Ramos (cell line): Measurements from ENCODE around the gene NCKAP5L.

Experiments
- in situ Hi-C: fragments of 300-500 bp; cut with MboI; formaldehyde crosslinking; loops from one replicate; pipeline ENCODE4 v1.14.3; 2022; ENCODE audit warnings: low sequenced_read_pairs; ENCODE audit not compliant: unreplicated experiment

Gene NCKAP5L

DNA sequence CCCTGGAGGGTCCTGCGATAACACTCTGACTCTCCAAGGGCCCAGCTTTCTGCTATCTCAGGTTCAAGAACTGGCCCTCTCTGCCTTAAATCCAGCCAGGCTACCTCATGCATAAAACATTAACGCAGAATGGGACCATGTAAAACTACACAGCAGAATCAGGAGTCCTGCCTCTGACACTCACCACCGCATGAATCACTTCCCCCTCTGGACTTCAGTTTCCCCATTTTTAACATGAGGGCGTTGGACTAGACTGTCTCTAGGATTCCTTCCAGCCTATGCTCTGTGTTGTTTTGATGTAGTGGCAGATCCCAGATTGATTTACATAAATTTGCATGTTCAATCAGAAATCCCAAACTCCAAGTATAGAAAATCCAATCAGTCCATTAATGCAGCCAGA lies 3.3 kb downstream of the NCKAP5L start:
- in situ Hi-C loops: no loop called here

DNA sequence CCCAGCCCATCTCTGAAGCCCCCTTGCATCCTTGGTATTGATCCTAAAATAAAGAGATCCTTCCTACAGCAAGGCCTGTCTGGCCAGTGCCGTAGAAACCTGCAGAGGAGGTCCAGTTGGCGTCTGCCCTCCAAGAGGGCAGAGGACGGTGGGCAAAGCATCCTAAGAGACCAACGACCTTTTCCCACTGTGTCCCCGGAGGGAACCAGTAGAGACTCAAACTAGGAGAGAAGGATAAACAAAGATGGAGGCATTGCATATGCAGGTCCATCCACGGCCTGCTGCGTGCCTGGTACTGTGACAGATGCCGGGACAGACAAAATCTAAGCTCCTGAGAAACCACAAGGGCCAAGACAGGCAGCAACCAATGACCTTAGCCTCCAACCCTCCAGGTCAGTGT lies 3.8 kb downstream of the NCKAP5L start:
- in situ Hi-C loops: no loop called here

DNA sequence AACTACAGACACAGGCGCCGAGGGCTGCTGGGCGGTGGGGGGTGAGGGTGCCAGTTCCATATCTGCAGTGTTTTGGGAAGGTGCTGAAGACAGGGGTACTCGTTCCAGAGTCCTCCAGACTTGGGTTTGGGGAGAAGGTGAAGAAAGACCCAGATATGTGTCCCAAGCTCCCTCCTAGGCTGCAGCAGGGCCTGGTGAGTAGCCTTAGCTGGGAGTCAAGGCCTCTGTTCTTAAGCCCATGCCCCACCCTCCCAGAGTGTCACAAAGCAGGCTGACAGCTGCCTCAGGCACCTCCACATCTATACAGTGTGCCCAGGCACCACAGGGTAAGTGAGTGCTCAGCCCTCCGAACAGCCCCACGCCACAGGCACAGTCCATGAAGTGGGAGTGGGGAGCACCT lies 4.3 kb downstream of the NCKAP5L start:
- in situ Hi-C loops: no loop called here

DNA sequence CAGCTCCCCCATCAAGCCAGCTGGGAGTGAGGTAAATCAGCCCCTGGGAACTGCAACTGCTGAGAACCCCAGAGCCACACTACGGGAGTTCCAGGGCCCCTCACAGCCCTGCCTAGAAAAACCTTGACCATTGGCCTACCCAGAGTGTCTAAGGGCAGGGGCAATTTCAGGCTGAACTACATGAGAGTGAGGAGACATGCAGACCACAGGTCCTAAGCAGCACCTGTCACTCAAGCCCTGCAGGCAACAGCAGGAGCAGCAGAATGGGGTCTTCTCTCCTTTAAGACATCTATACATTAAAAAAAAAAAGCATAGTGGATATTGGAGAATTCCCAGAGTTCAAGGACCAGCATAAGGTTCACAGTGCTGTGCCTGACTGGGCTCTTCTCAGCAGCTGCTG lies 4.9 kb downstream of the NCKAP5L start:
- in situ Hi-C loops: no loop called here

DNA sequence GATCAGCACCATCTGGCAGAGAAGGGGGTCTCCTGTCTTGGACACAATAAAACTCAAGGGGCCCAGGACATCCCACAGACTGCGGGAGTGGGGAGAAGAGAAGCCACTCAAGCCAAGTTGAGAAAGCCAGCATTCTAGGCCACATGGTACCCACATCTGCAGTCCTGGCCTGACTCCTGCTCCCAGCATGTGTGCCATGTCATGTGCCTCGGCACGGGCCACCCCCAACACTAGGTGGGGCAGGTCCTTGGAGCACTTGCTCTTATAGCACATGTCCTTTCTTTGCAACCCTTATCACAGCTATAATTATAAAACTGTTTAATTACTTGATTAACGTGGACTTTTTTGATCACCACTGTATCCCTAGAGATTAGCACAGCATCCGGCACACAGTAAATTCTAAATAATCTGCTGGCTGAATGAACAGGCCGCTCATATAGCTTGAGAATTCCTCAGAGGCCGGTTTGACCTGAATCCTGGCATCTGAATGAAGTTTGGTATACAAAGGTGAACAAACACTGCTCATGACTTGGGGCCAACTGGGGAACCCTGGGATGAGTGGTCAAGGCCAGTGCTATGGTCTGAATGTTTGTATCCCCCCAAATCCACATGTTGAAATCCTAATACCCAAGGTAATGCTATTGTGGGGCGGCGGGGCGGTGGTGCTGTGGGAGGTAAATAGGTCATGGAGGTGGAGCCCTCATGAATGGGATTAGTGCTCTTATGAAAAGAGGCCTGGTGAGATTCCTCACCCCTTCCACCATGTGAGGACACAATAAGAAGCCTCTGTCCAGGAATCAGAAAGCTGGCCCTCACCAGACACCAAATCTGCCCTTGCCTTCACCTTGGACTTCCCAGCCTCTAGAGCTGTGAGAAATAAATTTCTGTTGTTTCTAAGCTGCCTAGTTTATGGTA lies 6.6 kb downstream of the NCKAP5L start:
- in situ Hi-C loops: no loop called here

DNA sequence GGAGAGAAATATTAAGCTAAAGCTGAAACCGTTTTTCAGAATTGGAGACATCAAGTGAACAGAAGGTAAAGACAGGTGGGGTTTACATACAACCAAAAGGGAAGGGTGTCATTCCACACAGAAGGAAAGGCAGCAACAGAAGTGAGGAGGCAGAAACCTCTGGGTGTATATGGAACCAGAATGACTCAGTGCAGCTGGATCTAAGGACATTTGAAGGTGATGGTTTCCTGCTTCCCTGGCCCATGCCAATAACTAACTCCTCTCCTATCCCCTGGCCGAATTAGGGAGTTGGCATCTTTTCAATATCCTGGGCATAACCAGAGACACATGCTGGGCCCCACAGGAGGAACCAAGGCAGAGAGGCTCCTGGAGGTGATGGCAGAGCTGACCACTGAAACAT lies 8.4 kb downstream of the NCKAP5L start:
- in situ Hi-C loops: no loop called here

DNA sequence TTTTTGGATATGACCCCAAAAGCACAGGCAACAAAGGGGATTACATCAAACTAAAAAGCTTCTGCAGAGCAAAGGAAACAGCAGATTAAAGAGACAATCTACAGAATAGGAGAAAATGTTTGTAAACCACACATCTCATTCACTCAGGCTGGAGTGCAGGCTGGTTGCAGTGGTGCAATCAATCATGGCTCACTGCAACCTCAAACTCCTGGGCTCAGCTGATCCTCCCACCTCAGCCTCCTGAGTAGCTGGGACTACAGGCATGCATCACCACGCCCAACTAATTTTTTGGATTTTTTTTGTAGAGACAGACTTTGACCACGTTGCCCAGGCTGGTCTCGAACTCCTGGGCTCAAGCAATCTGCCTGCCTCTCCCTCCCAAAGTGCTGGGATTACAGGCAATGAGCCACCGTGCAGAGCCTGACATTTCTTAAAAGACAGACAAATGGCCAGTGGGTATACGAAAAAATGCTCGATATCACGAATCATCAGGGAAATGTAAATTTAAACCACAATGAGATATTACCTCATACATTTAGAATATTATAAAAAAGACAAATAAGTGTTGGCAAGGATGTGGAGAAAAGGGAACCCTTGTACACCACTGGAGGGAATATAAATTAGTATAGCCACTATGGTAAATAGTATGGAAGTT lies 9.8 kb downstream of the NCKAP5L start:
- in situ Hi-C loops: no loop called here

DNA sequence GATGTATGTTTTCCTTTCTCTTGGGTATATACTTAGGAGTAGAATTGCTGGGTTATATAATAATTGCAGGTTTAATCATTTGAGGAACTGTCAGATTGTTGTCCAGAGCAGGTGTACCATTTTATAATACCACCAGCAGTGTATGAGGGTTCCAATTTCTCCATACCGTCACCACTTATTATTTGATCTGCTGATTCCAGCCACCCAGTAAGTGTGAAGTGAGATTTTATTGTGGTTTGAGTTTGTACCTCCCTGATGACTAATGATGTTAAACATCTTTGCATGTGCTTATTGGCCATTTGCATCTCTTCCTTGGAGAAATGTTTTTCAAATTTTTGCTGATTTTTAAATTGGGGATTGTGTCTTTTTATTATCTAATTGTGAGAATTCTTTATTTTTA lies 15.1 kb downstream of the NCKAP5L start:
- in situ Hi-C loops: no loop called here

DNA sequence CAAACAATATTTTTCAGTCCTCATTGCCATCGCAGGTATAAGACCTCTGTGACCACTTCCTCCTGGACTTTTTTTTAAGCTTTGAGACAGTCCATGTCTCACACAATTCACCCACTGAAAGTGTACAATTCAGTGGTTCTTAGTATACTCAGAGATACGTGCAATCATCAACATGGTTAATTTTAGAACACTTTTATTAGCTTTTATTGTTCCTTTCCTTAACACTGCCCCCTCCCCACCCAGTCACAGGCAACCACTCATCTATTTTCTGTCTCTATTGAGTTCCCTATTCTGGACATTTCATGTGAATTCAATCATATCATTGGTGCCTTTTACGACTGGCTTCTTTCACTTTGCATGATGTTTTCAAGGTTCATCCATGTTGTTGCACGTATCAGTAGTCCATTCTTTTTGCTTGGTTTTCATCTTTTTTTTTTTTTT lies 16.2 kb downstream of the NCKAP5L start:
- in situ Hi-C loops: no loop called here

DNA sequence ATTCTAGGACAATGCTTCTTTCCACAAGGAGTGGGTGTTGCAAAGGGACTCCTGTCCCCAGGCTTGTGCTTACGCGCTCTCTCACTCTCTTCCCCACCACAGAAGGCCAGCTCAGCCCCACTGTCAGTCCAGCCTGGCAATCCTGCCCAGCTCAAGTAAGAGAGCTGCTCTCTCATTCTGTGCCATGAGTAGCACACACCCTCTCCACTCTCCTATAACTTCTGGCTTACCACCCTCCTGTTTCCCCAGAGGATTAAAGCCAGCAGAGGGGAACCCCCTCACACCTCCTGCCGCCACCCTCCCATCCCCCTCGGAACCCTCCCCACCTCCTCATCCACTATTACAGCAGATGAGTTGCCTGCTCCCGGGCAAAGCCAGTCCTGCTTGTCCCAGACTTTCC lies 17.1 kb downstream of the NCKAP5L start:
- in situ Hi-C loops: no loop called here

DNA sequence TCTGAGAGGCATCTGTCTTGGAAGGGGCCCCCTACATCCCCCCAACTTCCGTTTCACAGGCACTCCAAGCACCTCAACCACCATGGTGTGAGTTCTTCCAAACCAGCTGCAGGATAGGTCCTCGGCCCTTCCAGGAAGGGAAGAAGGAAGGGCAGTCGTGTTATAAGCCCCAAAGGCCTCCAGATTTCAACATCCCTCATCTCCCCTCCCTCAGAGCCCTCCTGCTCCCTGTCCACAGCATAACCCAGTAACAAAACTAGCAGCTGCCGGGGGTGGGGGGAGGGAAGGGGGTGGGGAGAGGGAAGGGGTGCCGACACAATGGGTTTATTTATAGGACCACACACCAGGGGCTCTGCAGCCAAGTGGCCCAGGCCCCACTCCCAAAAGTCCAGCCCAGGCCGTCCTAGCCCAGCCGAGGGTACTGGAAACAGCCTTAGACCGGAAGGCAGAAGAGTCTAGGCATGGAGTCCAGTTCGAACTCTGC lies 18.3 kb downstream of the NCKAP5L start:
- in situ Hi-C loops: no loop called here

DNA sequence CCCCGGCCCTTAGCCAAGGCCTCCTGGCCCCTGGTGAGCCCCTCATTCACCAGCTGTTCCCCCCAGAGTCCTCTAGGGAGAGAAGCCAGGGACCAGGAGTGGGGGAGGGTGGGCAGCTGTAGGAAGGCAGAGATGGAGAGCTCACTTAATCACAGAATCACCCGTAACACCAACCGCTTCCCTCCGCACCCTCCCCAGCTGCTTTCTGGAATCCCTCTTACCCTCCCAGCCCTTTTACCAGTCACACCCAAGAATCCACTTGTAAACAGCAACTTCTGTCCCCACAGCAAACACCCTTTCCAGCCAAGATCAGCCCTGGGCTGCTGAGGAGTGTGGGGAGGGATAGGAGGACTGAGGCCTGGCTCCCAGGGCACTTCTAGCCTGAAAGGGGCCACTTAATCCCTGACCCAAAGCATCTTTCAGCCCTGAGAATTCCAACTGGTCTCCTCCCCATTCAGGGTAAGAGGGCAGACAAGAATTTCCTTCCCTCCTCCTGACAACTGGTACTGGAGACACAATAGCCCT lies 18.8 kb downstream of the NCKAP5L start:
- in situ Hi-C loops: no loop called here

DNA sequence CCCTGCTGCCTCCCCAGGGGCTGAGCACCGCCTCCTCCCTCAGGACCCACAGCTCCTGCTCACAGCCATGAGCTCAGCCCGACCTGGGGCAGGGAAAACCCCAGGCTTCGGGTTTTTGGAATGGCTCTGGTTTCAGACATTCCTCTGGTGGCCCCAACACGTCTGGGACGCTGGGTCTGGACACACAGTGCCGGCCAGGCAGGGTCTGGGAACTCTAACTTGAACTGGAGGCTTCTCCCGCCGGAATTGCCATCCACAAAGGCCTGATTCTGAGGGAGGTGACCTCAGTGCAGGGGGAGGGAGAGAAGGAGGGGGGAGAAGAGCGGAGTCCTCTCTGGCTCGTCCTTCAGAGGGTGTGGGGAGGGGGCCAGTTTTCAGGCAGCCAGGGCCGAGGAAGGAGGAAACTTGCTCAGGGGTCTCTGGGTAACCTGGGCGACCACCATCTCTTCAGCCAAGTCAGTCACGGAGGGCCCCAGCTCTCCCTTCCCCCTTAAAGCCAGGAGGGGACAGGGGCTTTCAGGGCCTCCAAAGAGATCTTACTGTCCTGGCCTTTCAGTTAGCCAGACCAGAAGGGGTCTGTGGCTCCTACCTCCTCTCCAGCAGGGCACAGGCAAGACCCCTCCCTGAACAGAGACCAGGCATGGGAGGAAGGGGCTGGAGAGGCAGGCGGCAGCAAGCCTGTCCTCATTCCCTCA lies 19.4 kb downstream of the NCKAP5L start:
- in situ Hi-C loops: no loop called here

DNA sequence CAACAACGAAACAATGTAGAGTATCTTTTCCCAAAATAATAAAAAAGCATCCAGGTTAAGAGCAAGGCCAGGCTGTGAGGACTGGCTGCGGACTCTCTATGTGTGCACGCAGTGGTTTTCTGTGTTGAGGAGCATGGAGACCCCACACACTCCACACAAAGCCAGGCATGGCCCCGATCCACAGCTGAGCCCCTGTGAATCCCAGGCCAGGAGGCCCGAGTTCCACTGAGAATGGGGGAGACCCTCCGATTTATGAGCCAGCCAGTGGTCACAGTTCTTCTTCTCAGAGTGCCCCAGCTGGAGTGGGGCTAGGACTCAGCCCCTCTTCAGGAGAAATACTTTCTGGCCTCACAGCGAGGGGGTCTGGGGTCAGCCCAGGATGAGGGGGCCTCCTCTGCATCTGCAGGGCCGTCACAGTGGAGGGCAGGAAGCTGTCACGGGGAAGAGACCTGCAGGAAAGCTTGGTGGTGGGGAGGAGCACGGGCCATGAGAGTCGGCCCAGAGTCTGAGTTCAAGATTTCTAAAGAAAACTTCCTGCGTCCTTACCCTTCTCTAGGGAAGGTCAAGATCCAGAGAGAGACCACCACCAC lies 20.1 kb downstream of the NCKAP5L start:
- in situ Hi-C loops: no loop called here

DNA sequence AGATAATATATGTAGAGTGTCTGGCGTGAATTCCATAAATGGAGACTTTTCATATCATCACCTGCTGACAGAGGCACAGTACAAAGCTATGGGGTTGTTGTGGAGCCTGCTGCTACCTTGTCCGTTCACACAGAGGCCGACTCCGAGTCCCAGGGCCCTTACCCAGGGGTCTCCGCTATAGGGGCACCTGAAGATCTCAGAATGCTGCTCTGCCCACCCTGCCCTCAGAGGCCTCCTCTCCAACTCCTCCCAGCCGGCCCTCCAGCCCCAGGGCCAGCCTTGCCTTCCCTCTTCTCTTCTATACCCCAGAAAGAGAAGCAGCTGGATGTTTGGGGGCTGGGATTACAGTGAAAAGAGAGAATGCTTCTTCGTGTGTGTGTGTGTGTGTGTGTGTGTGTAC lies 21.3 kb downstream of the NCKAP5L start:
- in situ Hi-C loops: no loop called here

DNA sequence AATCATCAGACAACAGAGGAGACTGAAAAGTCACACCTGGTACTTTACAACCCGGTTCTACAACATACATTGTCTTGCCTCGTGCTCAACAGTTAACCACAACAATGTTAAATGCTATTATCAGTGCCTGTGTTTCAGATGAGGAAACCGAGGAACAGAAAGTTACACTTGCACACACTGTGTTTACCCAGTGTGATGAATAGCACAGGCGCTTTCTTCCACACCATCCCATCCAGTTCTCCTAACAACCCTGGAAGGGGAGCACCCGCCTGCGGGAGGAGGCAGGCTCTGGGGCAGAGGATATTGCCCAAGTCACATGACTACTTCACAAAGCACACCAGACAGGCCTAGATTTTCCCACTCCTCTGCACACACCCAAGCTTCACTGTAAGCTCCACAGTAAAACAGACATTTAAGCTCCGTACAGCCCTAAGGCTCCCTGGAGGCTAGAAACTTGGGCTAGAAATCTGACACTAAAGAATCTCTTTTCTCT lies 21.8 kb downstream of the NCKAP5L start:
- in situ Hi-C loops: no loop called here

DNA sequence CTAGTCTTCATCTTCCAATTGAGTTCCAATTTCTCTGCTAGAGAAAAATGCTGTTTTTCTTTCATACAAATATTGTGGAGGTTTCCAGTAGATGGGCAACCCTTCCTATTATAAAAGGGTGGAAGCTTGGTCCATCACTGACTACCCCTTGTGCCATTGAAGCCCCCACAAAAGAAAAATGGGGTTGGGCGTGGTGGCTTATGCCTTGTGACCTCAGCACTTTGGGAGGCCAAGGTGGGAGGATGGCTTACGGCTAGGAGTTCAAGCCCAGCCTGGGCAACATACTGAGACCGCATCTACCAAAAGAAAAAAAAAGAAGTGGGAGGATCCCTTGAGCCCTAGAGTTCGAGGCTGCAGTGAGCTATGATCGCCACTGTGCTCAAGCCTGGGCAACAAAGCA lies 22.8 kb downstream of the NCKAP5L start:
- in situ Hi-C loops: no loop called here

DNA sequence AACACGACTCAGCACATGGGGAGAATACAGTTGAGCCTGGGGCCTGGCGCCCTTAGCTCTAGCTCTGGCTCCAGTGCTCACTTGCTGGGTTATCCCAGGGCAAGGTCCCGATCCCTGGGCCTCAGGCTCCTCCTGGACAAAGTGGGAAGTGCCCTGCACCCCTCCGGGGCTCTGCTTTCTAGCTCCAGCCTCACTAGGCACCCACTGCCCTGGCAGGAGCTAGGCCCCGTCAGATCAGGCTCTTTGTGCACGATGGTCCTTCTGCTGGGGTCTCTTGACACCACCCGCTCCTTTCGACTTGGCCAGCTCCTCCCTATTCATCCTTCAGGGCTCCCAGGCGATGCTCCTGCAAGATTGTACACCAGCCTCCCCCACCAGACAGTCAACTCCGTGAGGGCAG lies 23.4 kb downstream of the NCKAP5L start:
- in situ Hi-C loops: no loop called here

DNA sequence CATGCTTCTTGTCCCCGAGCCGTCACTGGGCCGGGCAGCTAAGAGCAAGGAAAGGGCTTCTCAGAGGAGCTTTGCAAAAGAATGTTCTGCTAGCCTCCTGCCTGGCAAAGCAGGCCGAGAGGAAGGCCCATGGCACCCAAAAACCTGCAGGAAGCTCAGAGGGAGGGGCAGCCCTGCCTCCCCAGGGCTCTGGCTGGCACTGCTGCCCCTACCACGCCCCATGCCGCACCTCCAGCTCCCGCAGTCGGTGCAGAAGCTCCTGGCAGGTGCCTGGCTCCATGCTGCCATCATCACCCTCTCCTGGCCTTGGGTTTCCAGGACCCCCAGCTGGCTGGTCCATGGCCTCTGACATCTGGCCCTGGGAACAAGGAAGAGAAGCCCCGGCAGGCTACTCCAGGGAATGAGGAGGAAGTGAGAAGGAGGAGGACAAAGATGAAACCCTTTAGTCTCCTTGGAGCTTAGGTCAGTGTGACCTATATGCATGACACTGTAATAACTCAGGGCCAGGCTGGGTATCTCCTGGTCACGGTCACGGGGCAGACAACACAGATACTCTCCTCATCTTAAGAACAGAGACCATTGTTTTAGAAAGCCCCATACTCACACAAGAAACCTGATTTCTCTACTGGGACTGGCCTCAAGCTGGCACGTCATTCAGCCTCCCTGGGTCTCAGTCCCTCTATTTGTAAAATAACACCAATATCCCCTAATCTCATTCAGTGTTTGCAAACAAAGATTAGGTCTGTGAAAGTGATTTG lies 24.3 kb downstream of the NCKAP5L start:
- in situ Hi-C loops: no loop called here
